Pons (tissue), 1 donor: ENCODE results near the gene OR7A10.
"Not testable (repeated sequence)": the region's sequence is repeated elsewhere in the genome, so short reads cannot be mapped to it uniquely, and the experiment has no call there.

Experiments
- DNase-seq: peaks from one replicate; pipeline ENCODE4 v3.0.0-alpha.2; 2016; ENCODE audit warnings: low spot score

Gene OR7A10

DNA sequence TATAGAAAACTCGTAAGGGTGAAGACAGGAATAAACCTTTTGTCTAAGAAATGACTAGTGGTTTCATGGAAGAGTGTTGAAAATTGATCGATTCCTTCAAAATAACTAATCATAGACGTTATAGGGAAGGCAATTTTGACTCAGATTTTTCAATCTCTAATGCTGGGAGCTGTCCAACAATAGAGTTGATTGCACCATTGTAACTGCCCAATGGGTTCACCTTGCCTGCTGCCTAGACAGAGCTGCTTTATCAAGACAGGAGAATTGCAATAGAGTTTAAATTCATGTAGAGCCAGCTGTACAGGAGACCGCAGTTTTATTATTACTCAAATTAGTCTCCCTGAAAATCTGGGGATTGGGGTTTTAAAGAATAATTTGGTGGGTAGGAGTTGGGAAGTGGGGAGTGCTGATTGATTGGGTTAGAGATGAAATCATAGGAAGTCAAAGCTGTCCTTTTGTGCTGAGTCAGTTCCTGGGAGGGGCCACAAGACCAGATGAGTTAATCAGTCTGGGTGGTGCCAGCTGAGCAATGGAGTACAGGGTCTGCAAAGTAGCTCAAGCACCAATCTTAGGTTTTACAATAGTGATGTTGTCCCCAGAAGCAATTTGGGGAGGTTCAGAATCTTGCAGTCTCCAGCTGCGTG lies 53.5 kb downstream of the OR7A10 start:
- DNase-seq: no peak

DNA sequence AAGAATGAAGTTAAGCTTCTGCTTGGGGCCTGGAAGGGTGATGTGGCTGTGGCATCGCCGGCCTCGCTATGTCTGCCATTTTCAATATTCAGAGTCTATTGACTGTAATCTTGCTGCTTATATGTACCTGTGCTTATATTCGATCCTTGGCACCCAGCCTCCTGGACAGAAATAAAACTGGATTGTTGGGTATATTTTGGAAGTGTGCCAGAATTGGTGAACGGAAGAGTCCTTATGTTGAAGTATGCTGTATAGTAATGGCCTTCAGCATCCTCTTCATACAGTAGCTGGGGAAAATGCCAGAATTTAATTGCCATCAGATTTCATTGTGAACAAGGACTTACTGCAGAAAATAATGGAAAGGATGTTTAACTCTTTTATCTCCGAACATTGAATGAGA lies 56.5 kb downstream of the OR7A10 start:
- not testable (repeated sequence) for DNase-seq
